DMS 273 (cell line): ENCODE measurements around the gene SEMA4D.

Source experiments
- DNase-seq: peaks from one replicate; lab custom pipeline; 2025; ENCODE audit not compliant: unreplicated experiment; lab: John Stamatoyannopoulos, UW

Gene SEMA4D

DNA sequence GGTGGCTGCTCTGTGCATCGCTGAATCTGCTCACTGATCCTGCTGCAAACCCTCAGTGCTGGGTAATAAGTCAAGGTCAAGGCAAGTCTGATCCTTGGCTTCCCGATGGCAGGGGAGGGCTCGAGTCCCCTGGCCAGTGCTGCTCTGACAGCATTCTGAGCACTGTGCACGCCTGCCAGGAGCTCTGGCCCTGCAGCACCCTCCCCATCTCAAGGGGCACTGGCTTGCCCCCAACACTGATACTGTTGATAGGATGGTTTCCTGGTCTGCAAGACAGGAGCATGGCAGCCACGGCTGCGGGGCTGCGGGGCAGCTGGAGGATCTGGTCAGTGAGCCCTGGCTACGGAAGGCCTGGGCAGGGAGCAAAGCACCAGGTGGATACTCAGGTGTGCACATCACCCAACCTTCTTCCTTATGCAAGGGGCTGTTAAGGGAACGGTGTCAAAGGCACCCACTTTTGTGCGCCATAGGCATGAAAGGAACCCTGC lies 107.8 kb downstream of the SEMA4D start:
- no peak for DNase-seq

- DNase-seq: no peak
Measured at GRCh38 chr9:89388868-89389177, 109.1 kb downstream of the SEMA4D start.

GRCh38 chr9:89388084-89388867 lies 109.6 kb downstream of the SEMA4D start:
- DNase-seq: no peak

DNA sequence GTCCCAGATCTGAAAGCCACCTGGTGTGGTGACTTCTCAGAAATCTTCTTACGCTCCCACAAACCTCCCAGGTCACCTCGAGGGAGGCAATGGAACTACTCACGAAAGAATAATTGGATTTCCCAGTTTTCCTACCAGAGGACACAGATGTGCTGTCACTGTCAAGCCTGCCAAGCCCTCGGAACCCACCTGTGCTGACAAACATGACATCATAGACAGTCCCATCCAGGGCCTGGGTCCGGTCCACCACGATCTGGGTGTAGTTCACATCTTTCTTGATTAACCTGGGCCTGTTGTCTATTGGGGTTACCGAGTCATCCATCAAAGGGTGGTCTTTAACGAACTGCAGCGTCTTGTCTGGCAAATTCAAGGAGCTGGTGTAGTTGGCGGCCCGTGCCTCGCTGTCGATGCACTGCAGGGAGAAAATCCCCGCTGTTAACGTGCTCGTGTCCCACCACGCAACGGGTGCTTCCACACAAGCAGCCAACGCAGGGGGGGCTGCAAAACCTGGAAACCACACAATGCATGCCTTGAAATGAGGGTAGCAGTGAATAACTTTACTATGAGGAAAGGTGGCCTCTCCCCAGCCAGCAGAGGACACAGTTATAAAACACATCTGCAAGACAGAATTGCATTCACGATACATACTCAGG lies 110.6 kb downstream of the SEMA4D start:
- no peak for DNase-seq

GRCh38 chr9:89386797-89387196 lies 111.1 kb downstream of the SEMA4D start:
- DNase-seq: no peak

GRCh38 chr9:89386206-89386605 lies 111.7 kb downstream of the SEMA4D start:
- no peak for DNase-seq

DNA sequence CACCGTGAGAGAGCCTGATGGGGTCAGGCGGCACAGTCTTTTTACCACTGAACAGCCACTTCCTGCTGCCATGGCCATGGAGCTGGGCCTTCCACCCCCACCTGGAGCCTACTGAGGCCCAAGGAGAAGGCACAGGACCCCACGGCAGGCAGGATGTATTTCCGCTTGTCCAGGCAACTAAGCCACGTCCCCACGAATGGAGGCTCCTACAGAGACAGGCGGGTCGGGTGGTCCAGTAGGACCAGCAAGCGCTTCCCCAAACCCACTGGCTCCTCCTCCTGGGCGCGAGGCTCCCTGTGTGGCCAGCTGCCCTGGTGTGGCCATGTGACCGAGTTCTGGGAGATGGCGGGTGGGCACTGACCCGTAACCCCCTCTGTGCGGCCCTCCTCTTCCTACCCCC lies 113.1 kb downstream of the SEMA4D start:
- DNase-seq: no peak

GRCh38 chr9:89383721-89384300 lies 114.1 kb downstream of the SEMA4D start:
- DNase-seq: no peak

DNA sequence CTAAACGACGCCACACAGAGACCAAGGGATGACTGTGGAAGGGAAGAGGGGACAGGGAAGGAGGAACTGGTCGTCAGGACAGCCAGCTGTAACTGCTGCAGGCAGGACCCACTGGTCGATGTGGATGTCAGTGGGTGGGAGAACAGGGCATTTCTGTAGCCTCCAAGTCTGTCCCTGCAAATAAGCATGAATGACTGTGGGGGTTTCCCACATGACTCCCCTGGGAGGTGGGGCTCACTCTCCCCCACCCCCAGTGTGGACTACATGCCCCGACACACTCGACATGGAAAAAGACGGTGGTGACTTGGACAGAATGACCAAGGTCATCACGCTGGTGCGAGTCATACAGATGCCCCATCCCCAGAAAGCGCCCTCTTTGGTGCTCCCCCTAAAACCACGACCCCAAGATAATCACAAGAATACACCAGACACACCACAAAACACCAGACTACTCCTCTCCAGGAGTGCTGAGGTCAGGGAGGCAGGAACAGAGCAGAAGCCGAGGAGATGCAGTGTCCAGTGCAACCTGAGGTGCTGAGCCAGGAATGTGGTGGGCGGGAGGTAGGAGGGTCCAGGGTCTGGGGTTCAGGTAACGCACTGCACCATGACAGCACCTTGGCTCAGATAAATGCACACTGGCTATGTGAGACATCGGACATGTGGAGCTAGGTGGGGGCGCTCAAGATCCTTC lies 114.7 kb downstream of the SEMA4D start:
- DNase-seq: no peak

- no peak for DNase-seq
Measured at GRCh38 chr9:89382026-89382986, 115.6 kb downstream of the SEMA4D start.

- no peak for DNase-seq
Measured at GRCh38 chr9:89381308-89381609, 116.7 kb downstream of the SEMA4D start.

- no peak for DNase-seq
Measured at GRCh38 chr9:89380437-89381307, 117.2 kb downstream of the SEMA4D start.

GRCh38 chr9:89379508-89380115 lies 118.3 kb downstream of the SEMA4D start:
- no peak for DNase-seq

- no peak for DNase-seq
Measured at GRCh38 chr9:89379031-89379430, 118.9 kb downstream of the SEMA4D start.

DNA sequence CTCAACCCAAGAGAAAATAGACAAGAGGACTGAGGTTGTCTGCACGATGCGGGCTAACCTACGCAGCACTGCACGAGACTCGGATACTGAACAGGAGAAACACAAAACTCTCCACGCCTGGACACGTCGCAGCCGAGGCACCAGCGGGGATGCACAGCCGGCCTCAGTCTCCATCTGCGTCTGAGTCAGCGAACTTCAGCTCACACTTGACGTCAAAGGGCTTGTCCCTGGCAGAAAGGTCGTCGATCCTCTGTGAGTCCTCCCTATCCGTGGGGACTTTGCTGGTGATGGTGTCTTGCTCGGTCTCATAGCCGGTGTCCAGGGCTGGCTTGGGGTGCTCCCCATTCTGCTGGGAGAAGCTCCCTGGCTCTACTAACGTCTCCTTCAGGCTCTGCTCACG lies 119.4 kb downstream of the SEMA4D start:
- no peak for DNase-seq

DNA sequence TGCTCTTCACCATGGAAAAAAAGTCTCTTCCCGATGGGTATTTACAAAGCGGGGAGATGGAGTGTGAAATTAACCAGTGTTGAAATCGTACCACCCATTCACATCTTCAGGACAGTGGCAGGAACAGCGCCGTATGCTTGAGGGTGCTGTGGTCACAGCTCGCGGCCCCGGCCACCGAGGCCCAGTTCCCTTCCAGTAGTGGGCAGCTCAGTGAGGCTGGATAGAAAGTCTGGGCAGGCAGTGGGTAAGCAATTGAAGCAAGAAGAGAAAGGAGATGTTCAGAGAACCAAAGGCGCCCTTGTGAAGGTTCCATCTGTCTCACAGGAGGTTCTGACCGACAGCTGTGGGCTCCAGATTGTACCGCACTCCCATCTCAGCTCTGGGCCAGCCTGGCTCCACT lies 120.5 kb downstream of the SEMA4D start:
- DNase-seq: peak; percentile 52

DNA sequence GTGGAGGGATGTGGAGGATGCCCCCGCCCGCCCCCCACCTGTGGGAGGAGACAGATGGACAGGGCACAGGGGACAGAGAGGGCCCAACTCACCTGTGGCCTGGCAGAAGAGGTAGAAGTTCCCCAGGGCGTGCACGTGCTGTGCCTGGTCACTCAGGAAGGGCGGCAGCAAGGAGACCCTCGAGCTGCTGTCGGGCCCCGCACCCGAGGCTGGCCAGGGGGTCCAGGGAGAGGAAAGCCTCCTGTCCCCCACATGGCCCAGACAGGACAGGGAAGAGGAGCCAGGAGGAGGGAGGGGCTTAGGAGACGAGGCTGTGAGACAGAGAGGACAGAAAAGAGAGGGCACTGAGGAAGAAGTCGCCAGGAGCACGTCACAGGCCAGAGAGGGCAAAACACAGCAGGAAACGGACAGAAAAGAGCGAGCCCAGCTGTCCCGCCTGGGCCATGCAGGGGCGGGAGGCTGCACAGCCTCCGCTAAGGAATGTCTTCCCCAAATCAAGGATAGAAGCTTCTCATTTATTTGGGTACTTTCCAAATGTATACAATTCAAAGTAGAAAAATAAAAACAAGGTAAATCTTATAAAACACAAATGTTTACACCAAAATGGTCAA lies 121.1 kb downstream of the SEMA4D start:
- no peak for DNase-seq

DNA sequence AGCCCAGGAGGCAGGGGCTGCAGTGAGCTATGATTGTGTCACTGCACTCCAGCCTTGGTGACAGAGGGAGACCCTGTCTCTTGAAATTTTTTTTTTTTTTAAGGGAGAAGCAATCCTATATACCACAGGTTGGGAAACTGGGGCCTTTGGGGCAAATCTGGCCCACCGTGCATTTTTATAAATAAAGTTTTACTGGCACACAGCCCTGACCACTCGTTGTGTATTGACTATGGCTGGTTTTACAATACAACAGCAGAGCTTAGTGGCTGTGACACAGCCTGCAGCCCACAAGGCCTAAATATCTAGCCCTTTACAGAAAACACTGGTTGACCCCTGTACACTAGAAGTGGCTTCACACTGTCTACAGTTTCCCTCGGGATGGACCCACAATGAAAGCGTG lies 121.6 kb downstream of the SEMA4D start:
- DNase-seq: no peak

DNA sequence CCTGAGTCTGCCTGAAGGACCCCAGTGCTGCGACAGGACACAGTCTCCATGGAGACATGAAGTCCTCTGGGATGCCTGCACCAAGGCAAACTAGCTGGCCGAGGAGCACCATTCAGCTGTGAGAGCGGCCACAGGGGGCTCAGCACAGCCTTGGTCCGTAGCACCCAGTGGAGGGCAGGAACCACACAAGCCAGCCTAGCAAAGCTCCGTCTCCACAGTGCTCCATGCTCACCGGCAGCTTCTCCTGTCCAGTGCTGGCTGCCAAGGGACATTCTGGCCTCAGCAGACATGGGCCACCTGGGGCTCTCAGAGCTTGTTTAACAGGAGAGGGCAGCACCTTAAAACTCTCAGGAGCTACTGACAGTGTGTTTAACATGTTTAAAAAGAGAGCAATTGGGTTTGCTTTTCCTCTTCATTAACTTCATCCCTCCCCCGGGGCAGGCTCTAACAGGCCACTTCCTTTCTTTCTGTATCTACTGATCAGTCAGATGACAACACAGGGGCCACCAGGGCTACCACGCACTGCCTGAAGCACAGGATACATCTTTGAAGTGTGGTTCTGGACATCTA lies 122.6 kb downstream of the SEMA4D start:
- DNase-seq: no peak
